RCC 7860 (cell line): ENCODE results near the gene CPN2.
A peak's percentile ranks its signal among the peaks of the same experiment; 100 is the strongest.

Source experiments
- DNase-seq: peaks from one replicate; pipeline ENCODE4 v3.0.0-alpha.2; 2015; ENCODE audit warnings: low spot score
- FAIRE-seq: peaks from 2 replicates; lab custom pipeline; 2012; peaks lifted over from hg19 to GRCh38; lab: Jason Lieb, UNC

Gene CPN2

GRCh38 chr3:194298331-194299227 lies 52.5 kb downstream of the CPN2 start:
- peak; percentile 67 for FAIRE-seq

GRCh38 chr3:194296454-194297263 lies 54.5 kb downstream of the CPN2 start:
- peak; percentile 95 for DNase-seq
- FAIRE-seq: peak; percentile 97

More at GRCh38 chr3:194298331-194299227, 52.5 kb downstream of the CPN2 start:
- DNase-seq: peak; percentile 33

- FAIRE-seq (no peak), DNase-seq (no peak)
Measured at GRCh38 chr3:194294895-194295214, 56.3 kb downstream of the CPN2 start.

- FAIRE-seq (no peak), DNase-seq (no peak)
Measured at GRCh38 chr3:194294199-194294894, 56.8 kb downstream of the CPN2 start.

- DNase-seq (no peak), FAIRE-seq (no peak)
Measured at GRCh38 chr3:194293546-194294198, 57.5 kb downstream of the CPN2 start.

- FAIRE-seq (no peak), DNase-seq (no peak)
Measured at GRCh38 chr3:194292331-194292730, 58.8 kb downstream of the CPN2 start.
